ENCODE data around the gene BCL6. TPM values are rescaled to one million over a fixed set of nuclear protein-coding genes. Genes with fewer than 3 reads are reported as not detected.

Gene BCL6
- 8.5 TPM for total RNA-seq

GRCh38 chr3:187745201-187746058, at the start of gene BCL6:
Gene BCL6, minus strand, starts transcription at chr3:187745468. Its CDS starts 11,775 bp downstream, at chr3:187733693.

GRCh38 chr3:187702507-187703033, 42.7 kb downstream of the BCL6 start, which contains the start of gene RTP2:
Gene RTP2, minus strand, starts transcription at chr3:187702557. Its CDS starts 429 bp downstream, at chr3:187702128.

Other genes with a start within 250 kb of the BCL6 start
- gene SST, start 75.1 kb downstream of the BCL6 start, total RNA-seq = 80.5 TPM
- gene RTP2, start 42.9 kb downstream of the BCL6 start, total RNA-seq = not detected